Neuronal stem cell (in vitro differentiated cells): ENCODE results near the gene PPP5C.
A peak's percentile ranks its signal among the peaks of the same experiment; 100 is the strongest.
"Not testable (repeated sequence)": the region's sequence is repeated elsewhere in the genome, so short reads cannot be mapped to it uniquely, and the experiment has no call there.

Experiments used
- DNase-seq: peaks from one replicate; pipeline ENCODE4 v3.0.0-alpha.2; 2013; ENCODE audit warnings: low spot score
- H2AFZ ChIP-seq: one replicate; pipeline ENCODE4 v1.6.1; 2013; ENCODE audit warnings: mild to moderate bottlenecking, low read length, inconsistent platforms
- H2AK5ac ChIP-seq: 2 replicates; pipeline ENCODE4 v1.6.1; 2013; ENCODE audit warnings: low read depth, mild to moderate bottlenecking, inconsistent platforms, low read length, moderate library complexity, mixed read lengths
- H2BK120ac ChIP-seq: 2 replicates; pipeline ENCODE4 v1.6.1; 2013; ENCODE audit warnings: low read depth, mild to moderate bottlenecking, inconsistent platforms, low read length, moderate library complexity, mixed read lengths
- H2BK12ac ChIP-seq: one replicate; pipeline ENCODE4 v1.6.1; 2013; ENCODE audit warnings: low read length, inconsistent platforms
- H2BK15ac ChIP-seq: 2 replicates; pipeline ENCODE4 v1.6.1; 2013; ENCODE audit warnings: mild to moderate bottlenecking, low read length, inconsistent platforms, mixed read lengths
- H2BK5ac ChIP-seq: one replicate; pipeline ENCODE4 v1.6.1; 2013; ENCODE audit warnings: inconsistent platforms, mild to moderate bottlenecking, low read length, moderate library complexity
- H3K14ac ChIP-seq: one replicate; pipeline ENCODE4 v1.6.1; 2013; ENCODE audit warnings: low read length, inconsistent platforms
- H3K18ac ChIP-seq: 2 replicates; pipeline ENCODE4 v1.6.1; 2013; ENCODE audit warnings: low read length, inconsistent platforms
- H3K23ac ChIP-seq: 2 replicates; pipeline ENCODE4 v1.6.1; 2013; ENCODE audit warnings: low read depth, mild to moderate bottlenecking, mixed read lengths, low read length, inconsistent platforms; ENCODE audit not compliant: poor library complexity
- H3K27ac ChIP-seq: replicated peaks from 3 replicates; pipeline ENCODE4 v1.5.1; 2013; ENCODE audit warnings: low read length, inconsistent platforms
- H3K27me3 ChIP-seq, 3 experiments: 2 replicates each; pipeline ENCODE4 v1.6.1; 2013; ENCODE audit warnings: low read length in 3 of 3, mild to moderate bottlenecking in 2 of 3, inconsistent platforms in 1 of 3, low read depth in 1 of 3, mixed read lengths in 1 of 3, moderate library complexity in 1 of 3; ENCODE audit not compliant: control insufficient read depth in 3 of 3, insufficient read depth in 3 of 3
- H3K36me3 ChIP-seq, 2 donors: replicated peaks in 1 of 2; 2 replicates each; pipeline ENCODE4 v1.6.1; 2013; ENCODE audit warnings: low read length in 2 of 2; ENCODE audit not compliant: control insufficient read depth in 2 of 2, insufficient read depth in 2 of 2
- H3K4ac ChIP-seq: 2 replicates; pipeline ENCODE4 v1.6.1; 2013; ENCODE audit warnings: inconsistent platforms, mild to moderate bottlenecking, low read length, moderate library complexity
- H3K4me1 ChIP-seq, 2 donors: 1 replicate in 1 of 2; 2 replicates in 1 of 2; pipeline ENCODE4 v1.6.1; 2013; ENCODE audit warnings: low read length in 2 of 2, low read depth in 1 of 2; ENCODE audit not compliant: control insufficient read depth in 2 of 2, insufficient read depth in 1 of 2
- H3K4me2 ChIP-seq: one replicate; pipeline ENCODE4 v1.6.1; 2013; ENCODE audit warnings: mild to moderate bottlenecking, low read length, inconsistent platforms; ENCODE audit not compliant: insufficient read depth, poor library complexity, severe bottlenecking
- H3K4me3 ChIP-seq, 2 donors: 2 replicates each; pipeline ENCODE4 v1.5.1; 2013; ENCODE audit warnings: low read length in 2 of 2, mild to moderate bottlenecking in 2 of 2, inconsistent platforms in 1 of 2, moderate library complexity in 1 of 2
- H3K79me1 ChIP-seq: one replicate; pipeline ENCODE4 v1.6.1; 2013; ENCODE audit warnings: low read depth, mild to moderate bottlenecking, inconsistent platforms, low read length, moderate library complexity
- H3K9ac ChIP-seq: one replicate; pipeline ENCODE4 v1.6.1; 2013; ENCODE audit warnings: mild to moderate bottlenecking, low read depth, low read length, inconsistent platforms; ENCODE audit not compliant: poor library complexity
- H3K9me3 ChIP-seq, 2 donors: replicated peaks in 1 of 2; 2 replicates each; pipeline versions ENCODE3 to v1.6.1; 2013; ENCODE audit warnings: low read length in 2 of 2, mild to moderate bottlenecking in 2 of 2, inconsistent platforms in 1 of 2, low read depth in 1 of 2, mixed read lengths in 1 of 2, moderate library complexity in 1 of 2; ENCODE audit not compliant: control insufficient read depth in 2 of 2, insufficient read depth in 1 of 2
- H4K8ac ChIP-seq: one replicate; pipeline ENCODE4 v1.6.1; 2013; ENCODE audit warnings: low read depth, mild to moderate bottlenecking, inconsistent platforms, low read length, moderate library complexity
- H4K91ac ChIP-seq: one replicate; pipeline ENCODE4 v1.6.1; 2013; ENCODE audit warnings: low read length, low read depth, mild to moderate bottlenecking, inconsistent platforms; ENCODE audit not compliant: poor library complexity
- WGBS, 2 donors: extraction: QIAGEN DNeasy Blood & Tissue Kit; methylation state at CpG; one replicate each; pipeline ENCODE4 v1.1.7; 2013; ENCODE audit warnings: missing lambda C conversion rate in 2 of 2, mixed read lengths in 1 of 2; ENCODE audit not compliant: insufficient read length in 2 of 2, insufficient replicate concordance in 1 of 2; ENCODE audit errors: extremely low coverage in 2 of 2; 5-methylcytosine and 5-hydroxymethylcytosine counted together

Gene PPP5C

DNA sequence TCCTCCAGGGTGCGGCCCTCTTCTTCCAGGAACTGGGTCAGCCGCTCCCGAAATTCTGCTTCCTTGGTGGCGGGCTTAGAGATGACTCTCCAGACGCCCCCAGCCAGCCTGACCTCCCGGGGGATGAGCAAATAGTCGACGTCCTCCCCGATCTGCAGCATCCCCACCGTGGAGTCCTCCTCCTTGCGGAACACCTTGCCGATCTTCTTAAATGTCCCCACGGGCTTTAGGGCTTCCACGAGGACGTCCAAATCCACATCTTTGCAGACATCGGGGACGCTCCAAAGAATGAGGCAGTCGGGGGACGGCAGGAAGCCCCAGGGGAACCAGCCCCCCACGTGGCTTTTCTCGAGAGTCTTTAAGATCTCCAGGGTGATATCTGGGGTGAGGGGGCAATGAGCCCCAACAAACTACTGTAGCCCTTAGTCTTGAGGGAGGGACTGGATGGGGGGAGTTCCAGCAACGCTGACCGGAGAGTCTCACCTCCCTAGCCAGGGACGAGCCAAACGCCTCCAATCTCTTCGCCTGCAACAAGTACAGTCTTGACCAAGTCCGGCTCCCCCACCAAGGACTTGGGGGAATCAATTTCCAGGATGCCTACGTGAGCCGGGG lies 65.9 kb downstream of the PPP5C start:
- H2AK5ac ChIP-seq = peak overlapping the region; percentile 88
- no peak for DNase-seq
- H3K9ac ChIP-seq = peak overlapping the region; percentile 95
- no peak overlapping the region for H2BK120ac ChIP-seq
- peak overlapping the region; percentile 25 for H3K14ac ChIP-seq
- peak overlapping the region; percentile 25 for H2BK15ac ChIP-seq
- peak overlapping the region; percentile 50 for H3K23ac ChIP-seq
- H3K27me3 ChIP-seq = peaks cover 0 to 32% (median 5%) of the 10 kb centered on the region in 3 experiments
- WGBS, 2 donors = no CpG with 5 or more reads among the region's 29 CpGs
- H2BK12ac ChIP-seq = no peak overlapping the region
- H2BK5ac ChIP-seq = peak overlapping the region; percentile 87
- H4K91ac ChIP-seq = no peak overlapping the region
- H3K18ac ChIP-seq = peak overlapping the region; percentile 90
- H3K27ac ChIP-seq = no peak overlapping the region
- peaks cover 7% of the 10 kb centered on the region for H3K79me1 ChIP-seq
- H3K4me2 ChIP-seq = peak overlapping the region; percentile 92
- peak overlapping the region; percentile 83 to 87 for H3K4me3 ChIP-seq
- H2AFZ ChIP-seq = peak overlapping the region; percentile 87
- peaks cover 2 to 3% of the 10 kb centered on the region in 2 donors for H3K9me3 ChIP-seq
- peaks cover 25 to 26% of the 10 kb centered on the region in 2 donors for H3K4me1 ChIP-seq
- peak overlapping the region; percentile 26 for H3K4ac ChIP-seq
- no peak overlapping the region for H4K8ac ChIP-seq
- peaks cover 7 to 23% of the 10 kb centered on the region in 2 donors for H3K36me3 ChIP-seq

DNA sequence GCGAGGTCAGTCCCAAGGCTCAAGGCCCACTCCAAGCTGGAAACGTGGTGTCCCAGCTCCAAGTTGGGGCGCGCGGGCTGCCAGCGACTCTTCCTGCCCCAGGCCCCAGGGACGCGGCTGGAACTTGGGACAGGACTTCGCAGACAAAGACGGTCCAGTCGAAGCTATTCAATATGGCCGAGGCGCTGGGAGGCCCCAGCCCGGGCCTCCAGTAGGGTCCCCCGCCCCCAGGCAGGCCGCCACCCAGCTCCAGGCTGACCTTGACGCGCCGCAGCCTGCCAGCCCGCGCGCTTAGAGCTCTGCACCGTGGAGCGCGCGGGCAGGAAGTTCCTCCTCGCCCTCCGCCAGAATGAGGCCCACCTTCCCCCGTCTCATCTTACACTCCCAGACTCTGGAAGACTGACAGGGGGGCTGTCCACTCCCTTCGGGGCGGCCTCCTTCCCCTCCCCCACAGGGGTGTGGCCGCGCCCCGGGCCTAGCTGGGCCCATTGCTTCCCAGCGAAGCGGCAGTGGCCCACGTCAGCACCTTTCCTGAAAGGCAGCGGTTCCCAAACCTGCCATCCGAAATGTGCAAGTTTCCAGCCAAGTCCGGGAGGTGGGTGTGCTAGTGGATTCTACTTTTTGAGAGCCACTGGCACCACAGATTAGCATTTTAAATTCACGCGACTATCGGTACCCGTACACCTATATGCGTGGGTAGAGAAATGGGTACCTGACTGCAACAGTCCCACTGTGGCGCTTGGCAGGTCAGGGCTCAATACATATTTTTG lies 66.6 kb downstream of the PPP5C start, which contains the start of gene CCDC8:
CCDC8 (minus strand) TSS at position 303 of the 770 bp plus-strand sequence. CDS start 754 bp downstream, outside the sequence.
- no CpG with 5 or more reads among the region's 46 CpGs for WGBS, 2 donors
- Histone ChIP-seq H3K14ac (peak within 1 kb of the TSS; percentile 25), H3K79me1 (peaks cover 7% of the 10 kb centered on the region), H2AK5ac (peak within 1 kb of the TSS; percentile 92), H4K91ac (no peak within 1 kb of the TSS), H3K9ac (peak within 1 kb of the TSS; percentile 95), H2BK12ac (no peak within 1 kb of the TSS), H3K23ac (peak within 1 kb of the TSS; percentile 50), H3K9me3 (peaks cover 2 to 3% of the 10 kb centered on the region in 2 donors), H4K8ac (no peak within 1 kb of the TSS), H3K27ac (peak within 1 kb of the TSS; percentile 76), H3K18ac (peak within 1 kb of the TSS; percentile 90), H2BK15ac (peak within 1 kb of the TSS; percentile 79), H3K4ac (peak within 1 kb of the TSS; percentile 26), H3K4me2 (peak within 1 kb of the TSS; percentile 92), H3K4me3 (peak within 1 kb of the TSS; percentile 83 to 87), H2BK120ac (no peak within 1 kb of the TSS), H3K4me1 (peaks cover 18 to 19% of the 10 kb centered on the region in 2 donors), H3K27me3 (peaks cover 0 to 26% (median 5%) of the 10 kb centered on the region in 3 experiments), H2AFZ (peak within 1 kb of the TSS; percentile 87), H3K36me3 (peaks cover 5 to 23% of the 10 kb centered on the region in 2 donors), H2BK5ac (peak within 1 kb of the TSS; percentile 87)
- peak; percentile 91 for DNase-seq

GRCh38 chr19:46414899-46415298 lies 68.0 kb downstream of the PPP5C start:
- no CpG with 5 or more reads among the region's 22 CpGs for WGBS, 2 donors
- Histone ChIP-seq H3K18ac (peak overlapping the region; percentile 83), H3K27me3 (peaks cover 0 to 24% (median 5%) of the 10 kb centered on the region in 3 experiments), H2AK5ac (peak overlapping the region; percentile 66), H3K4me1 (peaks cover 11 to 14% of the 10 kb centered on the region in 2 donors), H3K36me3 (peaks cover 5 to 23% of the 10 kb centered on the region in 2 donors)
- H3K27ac ChIP-seq, H3K9ac ChIP-seq, H2BK15ac ChIP-seq, H3K9me3 ChIP-seq, H4K8ac ChIP-seq, H4K91ac ChIP-seq, H3K4me2 ChIP-seq, H3K79me1 ChIP-seq, DNase-seq, H3K14ac ChIP-seq, H2BK120ac ChIP-seq, H3K23ac ChIP-seq, H3K4ac ChIP-seq, H2BK12ac ChIP-seq, H2BK5ac ChIP-seq, H2AFZ ChIP-seq, H3K4me3 ChIP-seq: not testable (repeated sequence)
